Vagina (tissue), 2 donors: ENCODE measurements around the gene MEIKIN. TPM values are rescaled to one million over a fixed set of nuclear protein-coding genes. Genes with fewer than 3 reads are reported as not detected.
"Not testable (repeated sequence)": the region's sequence is repeated elsewhere in the genome, so short reads cannot be mapped to it uniquely, and the experiment has no call there.

Experiments used
- DNase-seq, 2 donors: peaks; one replicate each; pipeline ENCODE4 v3.0.0-alpha.2; 2017; ENCODE audit errors: extremely low spot score in 2 of 2
- H3K27ac ChIP-seq: fragments of 200-600 bp; sonication (generic); one replicate; pipeline ENCODE4 v1.5.1; 2019
- H3K27me3 ChIP-seq: fragments of 200-600 bp; sonication (generic); one replicate; pipeline ENCODE4 v1.5.1; 2019
- H3K36me3 ChIP-seq, 2 donors: fragments of 200-600 bp; sonication (generic); one replicate each; pipeline ENCODE4 v1.5.1; 2017 to 2019
- H3K4me1 ChIP-seq: fragments of 200-600 bp; sonication (generic); one replicate; pipeline ENCODE4 v1.5.1; 2019
- H3K4me3 ChIP-seq, 2 donors: fragments of 200-600 bp; sonication (generic); 1 replicate in 1 of 2; 2 replicates in 1 of 2; pipeline ENCODE4 v1.5.1; 2016 to 2019
- H3K9me3 ChIP-seq: fragments of 200-600 bp; sonication (generic); one replicate; pipeline ENCODE4 v1.5.1; 2019
- CTCF ChIP-seq, 3 experiments: fragments of 450-650 bp in 2 of 3; fragments of 200-600 bp in 1 of 3; sonication (generic) in 1 of 3; IDR thresholded peaks; one replicate each; pipeline ENCODE4 v1.5.1; 2017 to 2019; ENCODE audit warnings: antibody characterized with exemption in 3 of 3, mild to moderate bottlenecking in 2 of 3, moderate library complexity in 2 of 3
- POLR2A ChIP-seq, 2 donors: fragments of 450-650 bp; IDR thresholded peaks; one replicate each; pipeline ENCODE4 v1.6.1; 2017; ENCODE audit warnings: antibody characterized with exemption in 2 of 2, mild to moderate bottlenecking in 2 of 2, moderate library complexity in 2 of 2
- POLR2AphosphoS5 ChIP-seq, 2 donors: sonication (generic); formaldehyde crosslinking; IDR thresholded peaks; one replicate each; pipeline ENCODE4 v1.9.0; 2017; ENCODE audit warnings: antibody characterized with exemption in 2 of 2, mild to moderate bottlenecking in 2 of 2, low read depth in 1 of 2; ENCODE audit not compliant: insufficient read depth in 1 of 2
- intact Hi-C: fragments of 100-400 bp; cut with DNase I; formaldehyde crosslinking; loops from one replicate; pipeline ENCODE4 v1.15.1; 2023
- total RNA-seq: library from RNA; depleted of rRNA; stranded (reverse); fragments of >200 nt; gene quantifications from one replicate; pipeline ENCODE4 v1.2.3, GENCODE V29; 2016

The MEIKIN gene
- total RNA-seq, 1 donor from 2014 or later: not detected

GRCh38 chr5:131786900-131787692 is 158.4 kb downstream of the MEIKIN start:
- Histone ChIP-seq H3K4me1 (peaks cover 51% of the 10 kb centered on the region), H3K9me3 (no peaks in the 10 kb centered on the region), H3K27me3 (no peaks in the 10 kb centered on the region), H3K36me3 (no peaks in the 10 kb centered on the region), H3K27ac (no peak overlapping the region), H3K4me3 (no peak overlapping the region)
- TF ChIP-seq POLR2A (IDR thresholded peaks at IDR 0.05) (no peak), CTCF (IDR thresholded peaks at IDR 0.05) (no peak), POLR2AphosphoS5 (IDR thresholded peaks at IDR 0.05; ENCODE audit: insufficient read depth in 1 of 2, low read depth in 1 of 2) (no peak)
- no peak for DNase-seq
- intact Hi-C loops: no loop called here

GRCh38 chr5:131786036-131786435 is 159.4 kb downstream of the MEIKIN start:
- no peaks in the 10 kb centered on the region for H3K27me3 ChIP-seq

GRCh38 chr5:131783874-131784273 is 161.6 kb downstream of the MEIKIN start:
- peaks cover 46% of the 10 kb centered on the region for H3K4me1 ChIP-seq
- H3K27ac ChIP-seq: no peak overlapping the region
- no peak for TF ChIP-seq POLR2AphosphoS5 (IDR thresholded peaks at IDR 0.05; ENCODE audit: insufficient read depth in 1 of 2, low read depth in 1 of 2)
- TF ChIP-seq POLR2A (IDR thresholded peaks at IDR 0.05): no peak
- no peak for TF ChIP-seq CTCF (IDR thresholded peaks at IDR 0.05)
- intact Hi-C loops: no loop called here
- H3K27me3 ChIP-seq: no peaks in the 10 kb centered on the region
- no peak for DNase-seq
- H3K4me3 ChIP-seq: no peak overlapping the region
- H3K9me3 ChIP-seq: no peaks in the 10 kb centered on the region
- no peaks in the 10 kb centered on the region for H3K36me3 ChIP-seq

More at GRCh38 chr5:131786036-131786435, 159.4 kb downstream of the MEIKIN start:
- no peaks in the 10 kb centered on the region for H3K36me3 ChIP-seq
- no peak for DNase-seq
- TF ChIP-seq CTCF (IDR thresholded peaks at IDR 0.05) (no peak), POLR2A (IDR thresholded peaks at IDR 0.05) (no peak), POLR2AphosphoS5 (IDR thresholded peaks at IDR 0.05; ENCODE audit: insufficient read depth in 1 of 2, low read depth in 1 of 2) (no peak)
- no peak overlapping the region for H3K4me3 ChIP-seq
- intact Hi-C loops: no loop called here
- no peak overlapping the region for H3K27ac ChIP-seq
- peaks cover 45% of the 10 kb centered on the region for H3K4me1 ChIP-seq
- H3K9me3 ChIP-seq: no peaks in the 10 kb centered on the region

- H3K4me3 ChIP-seq: no peak overlapping the region
- no peaks in the 10 kb centered on the region for H3K9me3 ChIP-seq
- H3K4me1 ChIP-seq: peaks cover 45% of the 10 kb centered on the region
- no peak for DNase-seq
- H3K27me3 ChIP-seq: no peaks in the 10 kb centered on the region
- H3K36me3 ChIP-seq: no peaks in the 10 kb centered on the region
- no peak overlapping the region for H3K27ac ChIP-seq
- TF ChIP-seq POLR2AphosphoS5 (IDR thresholded peaks at IDR 0.05; ENCODE audit: insufficient read depth in 1 of 2, low read depth in 1 of 2) (no peak), POLR2A (IDR thresholded peaks at IDR 0.05) (no peak), CTCF (IDR thresholded peaks at IDR 0.05) (no peak)
- intact Hi-C loops: no loop called here
Measured at GRCh38 chr5:131783357-131783756, 162.1 kb downstream of the MEIKIN start.

- H3K4me1 ChIP-seq: peaks cover 40% of the 10 kb centered on the region
- no peak for DNase-seq
- intact Hi-C loops: no loop called here
Measured at GRCh38 chr5:131782717-131783116, 162.7 kb downstream of the MEIKIN start.

GRCh38 chr5:131778141-131778540 is 167.3 kb downstream of the MEIKIN start:
- H3K27ac ChIP-seq, H3K4me3 ChIP-seq, H3K36me3 ChIP-seq, H3K27me3 ChIP-seq, H3K9me3 ChIP-seq, DNase-seq, intact Hi-C loops: not testable (repeated sequence)
- H3K4me1 ChIP-seq: peaks cover 55% of the 10 kb centered on the region

More at GRCh38 chr5:131782717-131783116, 162.7 kb downstream of the MEIKIN start:
- no peaks in the 10 kb centered on the region for H3K27me3 ChIP-seq
- no peak overlapping the region for H3K27ac ChIP-seq
- no peak overlapping the region for H3K4me3 ChIP-seq
- TF ChIP-seq POLR2AphosphoS5 (IDR thresholded peaks at IDR 0.05; ENCODE audit: insufficient read depth in 1 of 2, low read depth in 1 of 2): no peak
- no peak for TF ChIP-seq POLR2A (IDR thresholded peaks at IDR 0.05)
- TF ChIP-seq CTCF (IDR thresholded peaks at IDR 0.05): no peak
- no peaks in the 10 kb centered on the region for H3K36me3 ChIP-seq
- H3K9me3 ChIP-seq: no peaks in the 10 kb centered on the region
